ENCODE results near the gene SERPINE3.

SERPINE3 gene

DNA sequence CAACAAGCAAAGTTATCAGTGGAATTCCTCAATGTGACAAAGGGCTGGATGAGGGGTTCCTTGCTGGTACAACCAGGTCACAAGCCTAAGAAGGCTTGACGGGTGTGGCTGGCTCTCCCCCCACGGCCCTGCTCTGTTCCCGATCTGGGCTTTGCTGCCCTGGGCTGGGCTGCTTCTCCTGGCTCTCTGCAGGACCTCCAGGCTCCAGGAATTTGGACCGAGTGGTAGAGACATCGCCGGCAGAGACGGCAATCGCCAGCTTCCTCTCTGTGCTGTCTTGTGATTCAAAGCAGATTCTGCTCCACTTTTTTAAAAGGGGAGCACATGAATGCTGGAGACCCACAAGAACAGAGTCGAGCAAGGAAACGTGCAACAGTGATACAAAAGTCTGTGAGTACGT lies at the start of gene SERPINE3:
TSS of gene SERPINE3 (plus strand) at position 338 of the 400 bp plus-strand sequence. CDS start 1,401 bp downstream, outside the sequence.
- no peak for DNase-seq (ENCODE audit: low read depth in 1 of 2, low spot score in 1 of 2)

DNA sequence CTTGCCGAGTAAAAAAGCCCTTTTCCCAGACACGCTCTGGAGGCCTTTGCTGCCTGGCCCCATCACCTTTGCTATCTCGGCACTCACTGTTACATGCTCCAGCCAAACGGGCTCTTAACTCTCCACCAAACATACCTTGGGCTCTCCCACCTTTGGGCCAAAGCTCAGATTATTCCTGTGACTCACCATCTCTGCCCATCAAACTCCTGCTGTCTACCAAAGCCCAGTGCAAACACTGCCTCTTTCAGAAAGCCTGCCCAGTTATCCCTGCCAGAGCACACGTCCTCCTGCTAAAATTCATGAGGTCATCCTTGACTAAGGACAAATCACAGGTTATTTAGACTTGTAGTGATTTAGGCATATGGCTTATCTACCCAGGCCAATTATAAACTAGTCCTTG lies 48.1 kb upstream of the SERPINE3 start:
- no peak for DNase-seq (ENCODE audit: low read depth in 1 of 2, low spot score in 1 of 2)

DNA sequence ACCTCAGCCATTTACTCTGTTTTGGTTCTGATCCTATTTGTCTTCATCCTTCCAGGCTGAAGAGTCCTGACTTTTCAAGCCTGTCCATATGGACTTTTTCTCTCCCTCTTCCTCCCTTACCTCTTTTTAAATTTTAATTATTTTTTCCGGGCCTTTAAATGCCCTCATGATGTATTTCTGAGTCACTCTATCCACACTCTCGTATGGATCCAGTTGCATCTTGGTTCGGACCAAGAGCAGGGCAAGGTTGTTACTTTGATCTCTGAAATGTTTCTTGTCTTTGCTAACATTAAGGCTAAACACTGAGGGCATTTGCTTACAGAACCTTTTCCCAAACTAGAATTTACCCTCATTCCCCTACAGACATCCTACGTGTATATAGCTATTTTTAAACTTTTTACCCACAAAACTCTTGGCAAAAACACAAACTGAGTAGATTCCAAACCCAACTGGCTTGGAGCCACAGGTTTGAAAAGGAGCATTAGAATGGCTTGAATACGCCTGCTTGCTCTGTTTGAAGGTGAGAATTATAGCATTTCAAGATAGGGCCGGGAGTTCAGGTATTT lies 47.4 kb upstream of the SERPINE3 start:
- DNase-seq (ENCODE audit: low read depth in 1 of 2, low spot score in 1 of 2) = no peak

DNA sequence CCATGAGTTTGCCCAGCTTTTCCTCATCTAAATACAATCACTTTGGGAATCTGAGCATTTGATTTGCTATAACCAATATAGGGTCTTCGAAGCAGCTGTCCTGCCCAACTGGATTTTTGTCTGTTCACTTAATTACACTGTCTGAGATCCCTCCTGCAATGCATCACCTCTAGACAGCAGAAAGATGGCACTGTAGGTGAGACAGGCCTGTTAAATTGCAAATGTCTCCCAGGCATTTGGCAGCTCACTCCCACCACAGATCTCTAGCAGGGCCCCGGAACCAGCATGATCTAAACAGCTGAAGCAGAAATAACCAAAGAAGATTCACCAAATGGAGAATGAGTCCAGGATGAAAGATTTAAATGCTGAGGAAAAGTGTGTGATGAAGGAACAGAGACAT lies 41.9 kb upstream of the SERPINE3 start:
- no peak for DNase-seq (ENCODE audit: low read depth in 1 of 2, low spot score in 1 of 2)

DNA sequence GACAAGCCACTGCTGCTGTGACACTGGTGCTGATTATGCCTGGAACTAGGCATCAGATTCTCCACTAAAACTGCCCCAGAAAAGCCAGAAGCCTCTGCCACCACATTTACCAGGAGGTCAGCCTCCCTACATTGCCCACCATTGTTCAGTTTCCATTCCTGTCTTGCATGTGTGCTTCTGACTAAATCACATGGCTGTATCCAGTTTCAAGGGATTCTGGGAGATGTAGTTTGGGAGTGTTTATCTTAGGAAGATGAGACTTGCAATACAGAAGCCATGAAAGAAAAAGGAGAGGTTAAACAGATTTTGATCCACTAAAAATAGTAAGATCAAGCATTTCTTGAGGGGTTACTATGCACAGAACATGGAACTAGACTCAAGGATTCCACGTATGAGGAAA lies 40.7 kb upstream of the SERPINE3 start:
- DNase-seq (ENCODE audit: low read depth in 1 of 2, low spot score in 1 of 2) = no peak

DNA sequence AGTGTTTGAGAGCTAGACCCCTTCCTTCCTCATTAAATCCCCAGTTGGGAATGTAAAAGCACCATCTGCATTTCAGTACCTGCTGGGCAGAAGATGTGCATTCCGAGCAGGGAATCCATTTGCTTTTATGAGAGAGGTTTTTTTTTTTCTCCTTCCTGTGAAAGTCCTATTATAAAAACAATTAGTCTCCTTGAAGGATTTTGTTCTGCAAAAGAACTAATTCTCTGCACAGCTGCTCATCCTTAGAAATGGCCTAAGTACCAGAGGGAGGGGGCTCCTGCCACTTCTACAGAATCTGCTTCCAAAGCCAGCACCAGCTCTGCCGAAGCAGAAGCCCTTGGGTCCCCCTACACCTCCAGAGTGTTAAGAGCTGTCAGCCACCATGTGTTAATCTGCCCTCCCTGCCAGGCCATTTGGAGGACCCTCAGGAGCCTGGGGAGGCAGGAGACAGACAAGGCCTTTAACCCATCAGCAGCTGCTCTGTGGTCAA lies 36.4 kb upstream of the SERPINE3 start:
- DNase-seq (ENCODE audit: low read depth in 1 of 2, low spot score in 1 of 2) = no peak

DNA sequence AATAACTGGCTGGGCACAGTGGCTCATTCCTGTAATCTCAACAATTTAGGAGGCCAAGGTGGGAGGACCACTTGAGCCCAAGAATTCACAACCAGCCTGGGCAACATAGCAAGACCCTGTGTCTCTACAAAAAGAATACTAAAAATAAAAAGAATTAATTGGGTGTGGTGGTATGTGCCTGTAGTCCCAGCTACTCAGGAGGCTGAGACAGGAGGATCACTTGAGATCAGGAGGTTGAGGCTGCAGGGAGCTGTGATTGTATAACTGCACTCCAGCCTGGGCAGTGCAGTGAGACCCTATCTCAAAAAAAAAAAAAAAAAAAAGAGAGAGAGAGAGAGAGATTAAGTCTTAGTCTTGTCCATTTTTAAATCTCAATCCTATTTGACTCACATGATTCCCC lies 35.6 kb upstream of the SERPINE3 start:
- no peak for DNase-seq (ENCODE audit: low read depth in 1 of 2, low spot score in 1 of 2)

DNA sequence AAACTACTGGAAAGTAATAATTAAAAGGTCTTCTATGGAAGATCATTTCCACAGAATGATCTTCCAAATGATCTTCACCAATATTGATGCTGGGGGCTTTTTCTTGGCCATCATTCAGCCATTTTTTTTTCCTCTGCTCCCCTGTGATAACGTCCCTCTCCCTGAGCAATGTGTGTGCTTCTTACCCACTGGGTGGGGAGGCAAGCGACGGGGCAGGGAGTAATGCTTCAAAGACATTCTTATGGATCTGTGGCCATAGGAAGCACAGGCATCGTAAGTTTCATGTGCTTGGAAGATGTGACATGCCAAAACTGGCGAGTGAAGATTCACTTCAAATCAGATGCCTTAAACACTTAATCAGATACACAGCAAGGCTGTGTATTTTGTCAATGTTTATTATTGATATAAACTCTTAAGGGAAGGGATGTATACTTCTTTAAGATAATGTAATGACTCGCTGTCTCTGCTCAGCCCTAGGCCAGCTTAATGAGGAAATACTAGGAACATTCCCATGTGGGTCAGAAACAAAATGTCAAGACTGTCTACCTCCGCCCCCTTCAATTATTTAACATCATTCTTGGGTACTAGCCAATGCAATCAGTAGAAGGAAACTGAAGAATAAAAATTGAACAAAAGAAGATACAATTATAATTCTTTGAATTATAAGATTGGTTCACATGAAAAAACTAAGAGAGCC lies 34.1 kb upstream of the SERPINE3 start:
- no peak for DNase-seq (ENCODE audit: low read depth in 1 of 2, low spot score in 1 of 2)

DNA sequence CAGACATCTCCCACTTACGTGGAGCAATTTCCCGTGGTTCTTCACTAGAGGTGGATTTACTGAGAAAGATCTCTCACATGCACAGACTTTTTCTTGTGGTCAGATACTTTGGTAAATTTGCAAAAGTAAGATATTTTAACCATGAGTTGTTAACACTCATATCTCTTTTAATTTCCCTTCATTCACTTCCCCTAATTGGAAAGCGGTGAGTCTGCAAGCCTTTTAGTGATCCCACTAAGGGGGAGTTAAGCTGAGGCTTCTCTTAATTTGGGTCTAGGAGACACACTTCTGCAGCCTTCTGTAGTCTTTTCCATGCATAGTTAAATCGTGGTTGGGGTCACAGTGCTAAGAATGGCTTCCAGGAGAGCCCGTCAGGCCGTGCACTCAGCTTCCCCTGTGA lies 30.7 kb upstream of the SERPINE3 start:
- no peak for DNase-seq (ENCODE audit: low read depth in 1 of 2, low spot score in 1 of 2)

DNA sequence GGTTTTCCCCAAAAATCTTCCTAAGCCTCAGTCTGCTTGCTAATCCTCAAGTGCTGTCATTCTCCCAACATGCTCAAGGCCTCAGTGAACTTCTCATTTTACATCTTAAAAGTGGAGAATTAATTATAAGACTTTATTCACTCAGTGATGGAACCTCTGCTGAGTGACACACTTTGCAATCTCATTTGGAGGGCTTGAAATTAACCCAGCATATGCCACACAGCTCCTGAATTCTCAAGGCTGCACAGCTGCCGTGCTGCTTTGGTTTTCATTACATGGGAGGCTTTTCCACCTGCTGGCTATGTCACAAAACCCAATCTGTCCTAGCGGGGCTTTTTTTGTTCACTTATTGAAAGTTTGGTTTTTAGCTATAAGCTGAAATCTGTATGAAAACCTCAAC lies 28.3 kb upstream of the SERPINE3 start:
- no peak for DNase-seq (ENCODE audit: low read depth in 1 of 2, low spot score in 1 of 2)

DNA sequence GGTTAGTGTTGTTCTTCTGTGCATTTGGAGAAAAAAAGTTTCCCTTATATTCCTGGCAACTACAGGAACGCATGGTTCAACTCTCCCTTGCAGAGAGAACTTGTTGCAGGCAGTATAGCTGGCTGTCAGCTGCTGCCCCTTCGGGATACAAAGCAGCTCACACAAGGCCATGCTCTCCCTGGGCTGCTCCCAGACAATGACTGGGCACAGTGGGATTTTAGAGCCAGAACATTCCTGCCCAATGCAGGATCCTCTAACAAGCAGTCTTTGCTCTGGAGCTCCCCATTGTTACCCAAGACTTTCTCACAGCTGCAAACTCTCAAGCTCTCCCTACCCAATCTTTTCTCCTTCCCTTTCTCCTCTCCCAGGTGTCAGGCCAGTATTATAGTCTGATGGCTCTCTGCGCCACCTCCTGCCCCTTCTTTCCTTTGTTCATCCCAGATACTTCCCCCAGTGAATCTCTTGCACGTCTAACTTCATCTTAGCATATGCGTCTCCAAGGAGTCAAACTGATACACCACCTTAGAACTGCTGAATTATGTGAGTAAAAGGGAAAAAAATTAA lies 27.5 kb upstream of the SERPINE3 start:
- DNase-seq (ENCODE audit: low read depth in 1 of 2, low spot score in 1 of 2) = no peak

DNA sequence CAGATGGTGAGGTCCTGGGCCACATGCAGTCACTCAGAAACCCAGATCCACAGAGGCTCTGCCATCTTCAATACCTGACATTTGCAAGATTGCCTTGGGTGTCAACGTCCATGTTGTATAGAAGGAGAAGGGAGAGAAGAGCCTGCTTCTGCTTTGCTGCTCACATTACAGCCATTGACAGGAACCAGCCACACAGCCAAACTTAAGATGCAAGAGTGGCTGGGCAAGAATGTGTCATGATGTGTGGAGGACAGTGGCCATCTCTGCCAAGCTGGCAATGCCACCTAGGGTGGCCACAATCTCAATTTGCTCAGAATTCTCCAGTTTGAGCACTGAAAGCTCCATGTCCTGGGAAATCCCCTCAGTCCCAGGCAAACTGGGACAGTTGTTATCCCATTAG lies 25.9 kb upstream of the SERPINE3 start:
- no peak for DNase-seq (ENCODE audit: low read depth in 1 of 2, low spot score in 1 of 2)

DNA sequence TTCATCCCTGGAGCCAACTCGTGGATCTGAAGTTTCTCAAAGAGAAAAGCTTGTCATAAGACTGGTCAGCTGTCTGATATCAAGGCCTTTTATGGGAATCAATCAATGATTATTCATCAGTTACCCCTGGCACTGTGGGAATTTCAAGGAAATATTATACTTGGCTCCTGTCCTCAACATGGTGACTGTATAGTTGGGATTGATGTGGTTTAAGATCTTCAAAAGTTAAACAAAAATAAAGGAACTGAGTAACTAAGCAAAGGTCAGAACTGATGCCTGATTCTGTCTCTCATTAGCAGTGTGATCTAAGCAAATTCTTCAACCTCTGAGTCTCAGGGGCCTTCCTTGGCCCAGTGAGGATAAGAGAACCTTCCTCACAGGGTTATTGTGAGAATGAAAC lies 22.2 kb upstream of the SERPINE3 start:
- DNase-seq (ENCODE audit: low read depth in 1 of 2, low spot score in 1 of 2) = no peak

DNA sequence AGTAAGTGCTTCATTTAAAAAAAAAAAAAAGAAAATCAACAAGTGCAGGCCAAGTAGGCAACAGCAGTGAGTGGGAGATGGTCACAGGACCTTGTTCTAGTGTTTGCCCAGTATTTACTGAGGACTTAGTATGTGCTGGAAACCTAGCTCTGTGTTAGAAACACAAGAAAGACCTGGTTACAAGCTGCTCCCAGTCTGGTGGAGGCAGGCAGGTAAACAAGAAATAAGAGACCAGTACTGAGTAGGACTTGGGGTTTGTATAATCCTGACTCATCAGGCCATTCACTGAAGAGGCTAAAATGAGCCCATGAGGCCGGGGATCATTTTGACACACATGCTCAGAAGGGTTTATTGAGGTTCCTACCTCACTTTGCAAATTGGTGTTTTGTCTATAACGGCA lies 21.5 kb upstream of the SERPINE3 start:
- DNase-seq (ENCODE audit: low read depth in 1 of 2, low spot score in 1 of 2) = no peak

DNA sequence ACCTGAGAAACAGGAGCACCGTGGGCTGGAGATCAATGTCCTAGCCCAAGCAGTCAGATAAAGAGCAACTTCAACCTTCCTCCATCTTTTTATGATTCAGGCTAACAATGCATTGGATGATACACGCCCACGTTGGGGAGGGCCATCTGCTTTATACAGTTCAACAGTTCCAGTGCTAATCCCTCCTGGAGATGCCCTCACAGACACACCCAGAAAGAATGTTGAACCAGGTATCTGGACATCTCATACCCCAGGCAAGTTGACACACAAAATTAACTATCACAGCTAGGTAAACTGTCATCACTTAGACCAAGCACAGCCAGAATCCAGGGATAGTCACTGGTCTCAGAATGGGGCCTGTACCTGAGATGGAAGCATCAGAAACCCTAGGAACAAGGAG lies 20.6 kb upstream of the SERPINE3 start:
- no peak for DNase-seq (ENCODE audit: low read depth in 1 of 2, low spot score in 1 of 2)

DNA sequence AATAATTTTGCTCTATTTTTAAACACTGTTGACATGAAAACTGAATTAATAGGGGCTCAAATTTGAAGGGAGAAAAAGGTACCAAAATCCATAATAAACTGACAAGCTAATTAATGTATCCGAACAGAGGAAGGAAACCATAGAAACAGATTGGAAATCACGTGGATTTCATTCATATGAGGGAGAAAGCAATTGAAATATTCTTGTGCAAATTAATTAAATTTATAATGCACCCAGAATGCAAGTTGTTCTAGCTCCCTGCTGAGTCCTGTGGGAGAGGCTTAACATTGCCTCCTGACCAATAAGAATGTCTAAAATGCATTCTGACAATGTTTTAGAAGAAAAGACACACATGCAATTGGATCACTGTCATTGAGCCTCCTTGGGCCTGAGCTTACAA lies 17.7 kb upstream of the SERPINE3 start:
- no peak for DNase-seq (ENCODE audit: low read depth in 1 of 2, low spot score in 1 of 2)

DNA sequence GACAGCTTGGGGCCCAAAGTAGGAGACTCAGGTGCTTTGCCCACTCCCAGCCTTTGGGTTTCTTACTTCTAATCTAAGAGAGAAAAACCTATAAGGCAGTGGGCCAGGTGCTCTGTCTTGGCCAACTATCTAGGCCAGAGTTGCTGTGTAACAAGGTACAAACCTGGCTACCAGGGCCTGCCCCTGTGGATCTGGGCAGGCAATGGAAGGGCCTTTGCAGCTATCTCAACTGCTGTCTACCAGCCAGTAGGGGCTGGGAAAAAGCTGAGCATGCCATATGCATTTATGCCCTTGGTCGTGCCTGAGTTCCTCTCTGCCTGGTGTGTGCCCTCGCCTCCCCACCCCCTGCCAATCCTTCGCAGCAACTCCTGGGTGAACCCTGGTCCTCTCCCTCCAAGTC lies 16.7 kb upstream of the SERPINE3 start:
- no peak for DNase-seq (ENCODE audit: low read depth in 1 of 2, low spot score in 1 of 2)

DNA sequence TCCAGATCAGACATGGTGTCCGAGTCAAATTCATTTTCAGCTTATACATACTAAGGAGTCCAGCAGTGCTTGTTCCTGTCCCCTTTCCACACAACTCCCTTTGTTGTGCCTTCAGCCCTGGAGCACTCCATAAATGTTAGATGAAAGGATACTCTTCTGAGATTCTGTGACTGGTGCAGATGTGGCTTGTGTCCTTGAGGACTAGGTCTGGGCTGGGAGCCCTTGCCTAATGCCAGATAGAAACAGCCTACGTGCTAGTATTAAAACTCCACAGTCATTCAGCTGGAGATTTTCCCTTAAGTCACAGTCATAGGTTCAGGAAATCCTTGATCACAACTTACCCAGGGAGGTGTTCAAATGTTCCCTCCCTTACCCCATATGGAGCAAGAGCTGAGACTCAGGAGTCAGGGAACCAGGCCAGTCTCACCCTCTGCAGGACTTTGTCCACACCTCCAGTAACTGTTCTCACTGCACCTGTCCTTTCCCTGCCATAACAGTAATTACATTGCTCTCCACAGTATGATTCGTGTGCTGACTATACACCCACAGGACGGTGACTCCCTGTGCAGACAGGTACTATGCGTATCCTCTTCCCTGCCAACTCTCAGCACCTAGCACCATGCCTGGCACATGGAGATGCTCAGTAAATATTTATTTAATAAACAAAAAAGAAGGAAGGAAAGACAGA lies 15.5 kb upstream of the SERPINE3 start:
- DNase-seq (ENCODE audit: low read depth in 1 of 2, low spot score in 1 of 2) = no peak

DNA sequence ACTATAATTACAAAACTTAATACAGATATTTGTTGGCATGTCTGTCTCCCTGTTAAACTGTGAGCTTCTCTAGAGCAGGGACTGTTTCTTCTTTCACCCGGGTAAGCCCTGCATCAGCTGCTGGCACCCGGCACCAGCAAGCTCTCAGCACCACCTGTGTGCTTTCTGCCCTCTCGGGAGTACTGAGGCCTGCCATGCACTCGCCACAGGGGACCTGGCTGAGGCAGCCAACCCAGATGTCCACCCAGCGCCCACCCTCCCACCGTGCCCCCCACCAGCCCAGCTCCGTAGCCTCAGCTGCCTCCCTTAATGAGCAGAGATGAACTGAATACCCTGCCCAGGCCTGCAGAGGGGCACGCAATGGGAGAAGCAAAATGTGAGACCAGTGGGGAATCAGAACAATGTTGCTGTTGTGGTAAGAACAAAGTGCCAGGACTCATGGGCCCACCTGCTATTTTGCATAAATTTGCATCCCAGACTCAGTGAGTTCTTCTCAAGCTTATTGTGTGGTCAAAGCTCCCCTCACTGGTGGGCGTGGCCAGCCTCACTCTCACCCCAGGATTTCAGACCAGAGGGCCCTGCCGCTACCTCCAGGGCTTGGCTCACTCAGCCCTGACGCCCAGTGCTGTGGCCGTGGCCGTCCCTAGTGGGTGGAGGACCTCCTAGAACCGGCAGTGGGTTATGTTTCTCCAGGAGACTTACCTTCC lies 14.6 kb upstream of the SERPINE3 start:
- DNase-seq (ENCODE audit: low read depth in 1 of 2, low spot score in 1 of 2) = no peak

DNA sequence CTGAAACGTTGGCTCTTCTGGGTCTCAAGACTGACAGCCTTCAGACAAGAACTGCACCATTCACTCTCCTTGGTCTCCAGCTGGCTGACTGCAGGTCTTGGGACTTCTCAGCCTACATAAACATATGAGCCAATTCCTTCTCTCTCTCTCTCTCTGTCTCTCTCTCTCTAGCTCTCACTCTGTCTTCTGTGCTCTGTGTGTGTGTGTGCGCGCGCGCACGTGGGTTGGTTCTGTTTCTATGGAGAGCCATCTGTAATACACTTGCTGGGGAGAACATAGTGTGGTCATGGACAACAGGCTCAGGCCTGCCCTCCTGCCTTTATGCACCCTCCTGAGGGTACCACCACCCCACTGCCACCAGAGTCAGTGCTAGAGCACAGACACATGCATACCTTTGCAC lies 13.7 kb upstream of the SERPINE3 start:
- DNase-seq (ENCODE audit: low read depth in 1 of 2, low spot score in 1 of 2) = no peak

DNA sequence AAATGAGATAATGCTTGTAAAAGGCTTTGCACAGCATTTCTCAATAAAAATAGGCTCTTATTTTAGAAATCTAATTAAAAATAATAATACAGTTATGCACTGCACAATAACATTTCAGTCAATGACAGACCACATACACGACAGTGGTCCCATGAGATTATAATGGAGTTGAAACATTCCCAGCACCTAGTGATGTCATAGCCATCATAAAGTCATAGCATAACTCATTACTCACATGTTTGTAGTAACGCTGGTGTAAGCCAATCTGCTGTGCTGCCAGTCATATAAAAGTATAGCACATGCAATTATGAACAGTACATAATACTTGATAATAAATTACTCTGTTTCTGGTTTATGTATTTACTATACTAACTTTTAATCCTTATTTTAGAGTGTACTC lies 12.7 kb upstream of the SERPINE3 start:
- DNase-seq (ENCODE audit: low read depth in 1 of 2, low spot score in 1 of 2) = no peak

DNA sequence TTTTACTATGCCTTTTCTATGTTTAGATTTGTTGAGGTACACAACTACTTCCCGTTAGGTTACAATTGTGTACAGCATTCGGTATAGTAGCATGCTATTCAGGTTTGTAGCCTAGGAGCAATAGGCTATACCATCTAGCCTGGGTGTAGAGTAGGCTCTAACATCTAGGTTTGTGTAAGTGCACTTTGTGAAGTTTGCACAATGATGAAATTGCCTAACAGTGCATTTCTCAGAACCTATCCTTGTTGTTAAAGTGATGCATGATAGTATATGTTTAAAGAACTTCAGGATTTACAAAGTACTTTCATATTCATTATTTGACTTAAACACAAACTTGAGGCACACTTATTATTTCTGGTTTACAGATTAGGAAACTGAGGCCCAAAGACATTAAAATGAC lies 11.5 kb upstream of the SERPINE3 start:
- DNase-seq (ENCODE audit: low read depth in 1 of 2, low spot score in 1 of 2) = no peak

Measured in stimulated activated CD4-positive, alpha-beta T cell treated with anti-CD3 and anti-CD28 coated beads, Interleukin-15, amount 100 ng/mL, for 1 hour (primary cell).